ENCODE measurements around the gene C4orf33.

DNA sequence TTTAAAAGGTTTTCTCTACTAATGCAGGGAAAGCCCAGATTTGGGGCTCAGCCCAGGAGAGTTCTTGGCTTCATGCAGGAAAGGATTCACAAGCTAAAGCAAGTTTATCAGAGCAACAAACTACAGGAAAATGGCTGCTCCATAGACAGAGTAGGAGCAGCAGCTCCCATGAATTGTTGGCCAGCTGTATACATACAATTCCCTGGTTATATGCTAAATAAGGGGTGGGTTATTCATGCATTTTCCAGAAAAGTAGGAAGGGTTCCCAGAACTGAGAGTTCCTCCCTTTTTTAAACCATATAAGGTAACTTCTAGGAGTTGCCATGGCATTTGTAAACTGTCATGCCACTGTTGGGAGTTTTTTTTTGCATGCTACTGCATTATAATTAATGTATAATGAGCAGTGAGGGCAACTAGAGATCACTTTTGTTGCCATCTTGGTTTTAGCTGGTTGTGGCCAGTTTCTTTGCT, 2.6 kb downstream of the C4orf33 start:
- TF ChIP-seq, protein P1, sequence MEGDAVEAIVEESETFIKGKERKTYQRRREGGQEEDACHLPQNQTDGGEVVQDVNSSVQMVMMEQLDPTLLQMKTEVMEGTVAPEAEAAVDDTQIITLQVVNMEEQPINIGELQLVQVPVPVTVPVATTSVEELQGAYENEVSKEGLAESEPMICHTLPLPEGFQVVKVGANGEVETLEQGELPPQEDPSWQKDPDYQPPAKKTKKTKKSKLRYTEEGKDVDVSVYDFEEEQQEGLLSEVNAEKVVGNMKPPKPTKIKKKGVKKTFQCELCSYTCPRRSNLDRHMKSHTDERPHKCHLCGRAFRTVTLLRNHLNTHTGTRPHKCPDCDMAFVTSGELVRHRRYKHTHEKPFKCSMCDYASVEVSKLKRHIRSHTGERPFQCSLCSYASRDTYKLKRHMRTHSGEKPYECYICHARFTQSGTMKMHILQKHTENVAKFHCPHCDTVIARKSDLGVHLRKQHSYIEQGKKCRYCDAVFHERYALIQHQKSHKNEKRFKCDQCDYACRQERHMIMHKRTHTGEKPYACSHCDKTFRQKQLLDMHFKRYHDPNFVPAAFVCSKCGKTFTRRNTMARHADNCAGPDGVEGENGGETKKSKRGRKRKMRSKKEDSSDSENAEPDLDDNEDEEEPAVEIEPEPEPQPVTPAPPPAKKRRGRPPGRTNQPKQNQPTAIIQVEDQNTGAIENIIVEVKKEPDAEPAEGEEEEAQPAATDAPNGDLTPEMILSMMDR (IDR thresholded peaks at IDR 0.05; ENCODE audit: poor library complexity): no peak
- TF ChIP-seq EZH2phosphoT487 (IDR thresholded peaks at IDR 0.05; ENCODE audit: low read depth, severe bottlenecking, unreplicated experiment): no peak

All from hepatocyte (in vitro differentiated cells).